Activated T-cell treated with anti-CD3 and anti-CD28 coated beads, Interleukin-2, amount 50 U/mL, for 4 hours (primary cell): Measurements from ENCODE around the gene KCNQ2. TPM values are rescaled to one million over a fixed set of nuclear protein-coding genes. Genes with fewer than 3 reads are reported as not detected.

Experiments
- ATAC-seq, 2 donors: fragments of 200-7000 bp; cut with Tn5 transposase; one replicate each; pipeline ENCODE4 v1.10.0; 2021
- DNase-seq: peaks from one replicate; pipeline ENCODE4 v3.0.0-alpha.2; 2020
- H3K27me3 Mint-ChIP-seq: one replicate; pipeline ENCODE4 v1.8.0; 2021; ENCODE audit warnings: low read depth, mixed read lengths
- H3K36me3 Mint-ChIP-seq: one replicate; pipeline ENCODE4 v1.8.0; 2022; ENCODE audit warnings: mixed read lengths; ENCODE audit not compliant: insufficient read depth
- H3K4me1 Mint-ChIP-seq: one replicate; pipeline ENCODE4 v1.8.0; 2021; ENCODE audit warnings: low read depth, mixed read lengths
- H3K4me3 Mint-ChIP-seq: one replicate; pipeline ENCODE4 v1.8.0; 2021; ENCODE audit warnings: mild to moderate bottlenecking, moderate library complexity, mixed read lengths
- H3K9me3 Mint-ChIP-seq: one replicate; pipeline ENCODE4 v1.8.0; 2021; ENCODE audit warnings: mixed read lengths
- total RNA-seq, 3 donors: library from RNA; stranded (reverse); gene quantifications; one replicate each; pipeline ENCODE4 v1.2.1, GENCODE V29; 2021

The KCNQ2 gene
- total RNA-seq, 3 donors from 2014 or later = not detected

- Mint-ChIP-seq H3K27me3 (peaks cover 8% of the 10 kb centered on the region), H3K9me3 (no peaks in the 10 kb centered on the region), H3K36me3 (no peaks in the 10 kb centered on the region), H3K4me1 (no peaks in the 10 kb centered on the region), H3K4me3 (no peak overlapping the region)
- no peak for ATAC-seq
- DNase-seq = no peak
Measured at GRCh38 chr20:63404129-63405085, 68.0 kb downstream of the KCNQ2 start.

GRCh38 chr20:63403403-63404105, 68.9 kb downstream of the KCNQ2 start:
- Mint-ChIP-seq H3K36me3 (no peaks in the 10 kb centered on the region), H3K4me1 (no peaks in the 10 kb centered on the region), H3K9me3 (no peaks in the 10 kb centered on the region), H3K4me3 (no peak overlapping the region), H3K27me3 (peaks cover 8% of the 10 kb centered on the region)
- ATAC-seq (no peak), DNase-seq (no peak)

GRCh38 chr20:63402860-63403220, 69.6 kb downstream of the KCNQ2 start:
- ATAC-seq = no peak
- DNase-seq = no peak
- no peaks in the 10 kb centered on the region for H3K4me1 Mint-ChIP-seq
- H3K4me3 Mint-ChIP-seq = no peak overlapping the region
- no peaks in the 10 kb centered on the region for H3K9me3 Mint-ChIP-seq
- H3K27me3 Mint-ChIP-seq = peaks cover 8% of the 10 kb centered on the region
- H3K36me3 Mint-ChIP-seq = no peaks in the 10 kb centered on the region

- no peak for DNase-seq
- no peak for ATAC-seq
- no peak overlapping the region for H3K4me3 Mint-ChIP-seq
- H3K27me3 Mint-ChIP-seq = peaks cover 8% of the 10 kb centered on the region
- H3K9me3 Mint-ChIP-seq = no peaks in the 10 kb centered on the region
- no peaks in the 10 kb centered on the region for H3K36me3 Mint-ChIP-seq
- no peaks in the 10 kb centered on the region for H3K4me1 Mint-ChIP-seq
Measured at GRCh38 chr20:63402181-63402859, 70.1 kb downstream of the KCNQ2 start.

GRCh38 chr20:63401384-63402110, 70.9 kb downstream of the KCNQ2 start:
- DNase-seq (no peak), ATAC-seq (no peak)
- H3K9me3 Mint-ChIP-seq = no peaks in the 10 kb centered on the region
- no peaks in the 10 kb centered on the region for H3K36me3 Mint-ChIP-seq
- no peak overlapping the region for H3K4me3 Mint-ChIP-seq
- peaks cover 8% of the 10 kb centered on the region for H3K27me3 Mint-ChIP-seq
- H3K4me1 Mint-ChIP-seq = no peaks in the 10 kb centered on the region

- no peaks in the 10 kb centered on the region for H3K36me3 Mint-ChIP-seq
- H3K9me3 Mint-ChIP-seq = no peaks in the 10 kb centered on the region
- H3K27me3 Mint-ChIP-seq = peaks cover 8% of the 10 kb centered on the region
- no peak overlapping the region for H3K4me3 Mint-ChIP-seq
- DNase-seq (no peak), ATAC-seq (no peak)
- no peaks in the 10 kb centered on the region for H3K4me1 Mint-ChIP-seq
Measured at GRCh38 chr20:63400486-63401210, 71.8 kb downstream of the KCNQ2 start.

GRCh38 chr20:63399596-63400375, 72.7 kb downstream of the KCNQ2 start:
- Mint-ChIP-seq H3K9me3 (no peaks in the 10 kb centered on the region), H3K4me3 (no peak overlapping the region), H3K36me3 (no peaks in the 10 kb centered on the region), H3K27me3 (peaks cover 8% of the 10 kb centered on the region), H3K4me1 (no peaks in the 10 kb centered on the region)
- DNase-seq = no peak
- ATAC-seq = no peak

GRCh38 chr20:63398744-63399514, 73.5 kb downstream of the KCNQ2 start:
- Mint-ChIP-seq H3K9me3 (no peaks in the 10 kb centered on the region), H3K4me1 (no peaks in the 10 kb centered on the region), H3K36me3 (no peaks in the 10 kb centered on the region), H3K4me3 (no peak overlapping the region), H3K27me3 (peaks cover 8% of the 10 kb centered on the region)
- DNase-seq = no peak
- ATAC-seq = no peak

GRCh38 chr20:63397946-63398450, 74.5 kb downstream of the KCNQ2 start:
- no peaks in the 10 kb centered on the region for H3K9me3 Mint-ChIP-seq
- peaks cover 8% of the 10 kb centered on the region for H3K27me3 Mint-ChIP-seq
- H3K4me1 Mint-ChIP-seq = no peaks in the 10 kb centered on the region
- DNase-seq (no peak), ATAC-seq (no peak)
- no peak overlapping the region for H3K4me3 Mint-ChIP-seq
- no peaks in the 10 kb centered on the region for H3K36me3 Mint-ChIP-seq

- DNase-seq (no peak), ATAC-seq (no peak)
- Mint-ChIP-seq H3K4me3 (no peak overlapping the region), H3K27me3 (peaks cover 8% of the 10 kb centered on the region), H3K36me3 (no peaks in the 10 kb centered on the region), H3K4me1 (no peaks in the 10 kb centered on the region), H3K9me3 (no peaks in the 10 kb centered on the region)
Measured at GRCh38 chr20:63397155-63397843, 75.2 kb downstream of the KCNQ2 start.

GRCh38 chr20:63396300-63396699, 76.2 kb downstream of the KCNQ2 start:
- Mint-ChIP-seq H3K36me3 (no peaks in the 10 kb centered on the region), H3K4me1 (no peaks in the 10 kb centered on the region), H3K4me3 (no peak overlapping the region), H3K9me3 (no peaks in the 10 kb centered on the region), H3K27me3 (peaks cover 4% of the 10 kb centered on the region)
- no peak for ATAC-seq
- no peak for DNase-seq

GRCh38 chr20:63395723-63396122, 76.7 kb downstream of the KCNQ2 start:
- H3K27me3 Mint-ChIP-seq = peaks cover 4% of the 10 kb centered on the region
- DNase-seq = no peak
- H3K4me1 Mint-ChIP-seq = no peaks in the 10 kb centered on the region
- no peaks in the 10 kb centered on the region for H3K36me3 Mint-ChIP-seq
- H3K4me3 Mint-ChIP-seq = no peak overlapping the region
- no peaks in the 10 kb centered on the region for H3K9me3 Mint-ChIP-seq
- ATAC-seq = no peak
